HCT116 (cell line): ENCODE measurements around the gene THBS3. TPM values are rescaled to one million over a fixed set of nuclear protein-coding genes. Genes with fewer than 3 reads are reported as not detected.
A peak's percentile ranks its signal among the peaks of the same experiment; 100 is the strongest.
"Not testable (repeated sequence)": the region's sequence is repeated elsewhere in the genome, so short reads cannot be mapped to it uniquely, and the experiment has no call there.

Source experiments
- ATAC-seq: fragments of 200-7000 bp; cut with Tn5 transposase; 2 replicates; pipeline ENCODE4 v1.9.1; 2020; ENCODE audit warnings: mild to moderate bottlenecking, moderate library complexity
- BruUV-seq: library from RNA; stranded (reverse); fragments of 400-500 nt; replicated peaks from 2 replicates; lab custom pipeline; 2021; lab: Mats Ljungman, UMichigan
- CTCF ChIA-PET: fragments of 300-600 bp; sonication (Branson Sonifier 250); formaldehyde crosslinking; loops from one replicate; lab custom pipeline; 2021; ENCODE audit warnings: antibody characterized with exemption; lab: Charles Lee
- POLR2A ChIA-PET: fragments of 300-600, 350-600 bp; sonication (Branson Sonifier 250); formaldehyde crosslinking; loops from one replicate; lab custom pipeline; 2021; ENCODE audit warnings: antibody characterized with exemption; lab: Charles Lee
- RAD21 ChIA-PET, 2 experiments: fragments of 300-600 bp; sonication (Branson Sonifier 250); formaldehyde crosslinking; loops; one replicate each; lab custom pipeline; 2023; ENCODE audit warnings: low total read pairs in 2 of 2; ENCODE audit not compliant: uncharacterized antibody in 2 of 2, unreplicated experiment in 2 of 2, low non-redundant PET in 1 of 2; lab: Charles Lee
- DNase-seq: peaks from one replicate; pipeline ENCODE4 v3.0.0-alpha.2; 2010; ENCODE audit warnings: low read depth, low spot score
- H2AFZ ChIP-seq: fragments of 200-600 bp; shearing (Covaris generic), sonication (generic); 2 replicates; pipeline ENCODE4 v1.6.1; 2017; ENCODE audit warnings: low read depth, mixed run types, mixed read lengths, antibody characterized with exemption, low read length; ENCODE audit not compliant: poor library complexity, severe bottlenecking
- H3K27ac ChIP-seq: 2 replicates; pipeline ENCODE4 v1.5.1; 2012; ENCODE audit warnings: low read depth, low read length
- H3K27me3 ChIP-seq: fragments of 200-600 bp; sonication (generic); 2 replicates; pipeline ENCODE4 v1.6.1; 2016; ENCODE audit warnings: mixed run types, low read length, mixed read lengths; ENCODE audit not compliant: insufficient read depth
- H3K36me3 ChIP-seq, 2 experiments: fragments of 200-500 bp in 1 of 2; fragments of 200-600 bp in 1 of 2; sonication (Bioruptor generic) in 1 of 2; sonication (generic) in 1 of 2; 2 replicates each; pipeline versions ENCODE4 v1.5.1 to v1.6.1; 2014 to 2016; ENCODE audit warnings: low read length in 2 of 2, inconsistent platforms in 1 of 2, mixed read lengths in 1 of 2, mixed run types in 1 of 2; ENCODE audit not compliant: insufficient read depth in 2 of 2, control insufficient read depth in 1 of 2
- H3K4me1 ChIP-seq, 2 experiments: fragments of 200-600 bp in 1 of 2; sonication (generic) in 1 of 2; 2 replicates each; pipeline versions ENCODE4 v1.5.1 to v1.6.1; 2012 to 2017; ENCODE audit warnings: low read length in 2 of 2, inconsistent platforms in 1 of 2, mild to moderate bottlenecking in 1 of 2, mixed read lengths in 1 of 2, mixed run types in 1 of 2, moderate library complexity in 1 of 2; ENCODE audit not compliant: insufficient read depth in 2 of 2, control insufficient read depth in 1 of 2
- H3K4me2 ChIP-seq: fragments of 200-600 bp; sonication (generic); 2 replicates; pipeline ENCODE4 v1.6.1; 2017; ENCODE audit warnings: mixed run types, low read length, mixed read lengths
- H3K4me3 ChIP-seq, 2 experiments: fragments of 200-600 bp in 1 of 2; sonication (generic) in 1 of 2; replicated peaks in 1 of 2; 2 replicates each; pipeline ENCODE4 v1.5.1; 2011 to 2016; ENCODE audit warnings: low read length in 2 of 2, control low read depth in 1 of 2, low read depth in 1 of 2, mild to moderate bottlenecking in 1 of 2, mixed read lengths in 1 of 2, mixed run types in 1 of 2
- H3K79me2 ChIP-seq: fragments of 200-600 bp; sonication (generic); 2 replicates; pipeline ENCODE4 v1.6.1; 2017; ENCODE audit warnings: mild to moderate bottlenecking, mixed run types, low read length, moderate library complexity, mixed read lengths; ENCODE audit not compliant: insufficient read depth
- H3K9ac ChIP-seq: fragments of 200-600 bp; sonication (generic); 2 replicates; pipeline ENCODE4 v1.6.1; 2016; ENCODE audit warnings: low read length, mixed read lengths
- H3K9me2 ChIP-seq: fragments of 200-600 bp; sonication (generic), shearing (Covaris generic); 2 replicates; pipeline ENCODE4 v1.6.1; 2017; ENCODE audit warnings: mixed run types, mild to moderate bottlenecking, moderate library complexity; ENCODE audit not compliant: insufficient read depth
- H3K9me3 ChIP-seq, 2 experiments: fragments of 200-500 bp in 1 of 2; fragments of 200-600 bp in 1 of 2; sonication (Bioruptor generic) in 1 of 2; sonication (generic) in 1 of 2; 2 replicates each; pipeline ENCODE4 v1.6.1; 2014 to 2017; ENCODE audit warnings: low read length in 2 of 2, mixed read lengths in 2 of 2, inconsistent platforms in 1 of 2, low read depth in 1 of 2, mild to moderate bottlenecking in 1 of 2, mixed run types in 1 of 2, moderate library complexity in 1 of 2; ENCODE audit not compliant: control insufficient read depth in 1 of 2, insufficient read depth in 1 of 2
- H4K20me1 ChIP-seq: fragments of 200-600 bp; sonication (generic), shearing (Covaris generic); 2 replicates; pipeline ENCODE4 v1.6.1; 2017; ENCODE audit warnings: mixed run types, mild to moderate bottlenecking, moderate library complexity; ENCODE audit not compliant: insufficient read depth
- EZH2 ChIP-seq: fragments of 200-600 bp; sonication (generic); IDR thresholded peaks from 2 replicates; pipeline ENCODE4 v1.6.1; 2017; ENCODE audit warnings: antibody characterized with exemption, mixed run types
- JUND ChIP-seq: IDR thresholded peaks from 2 replicates; pipeline ENCODE4 v1.6.1; 2012
- SRF ChIP-seq: IDR thresholded peaks from 2 replicates; pipeline ENCODE4 v1.6.1; 2012; ENCODE audit warnings: low read depth
- ZBTB33 ChIP-seq: IDR thresholded peaks from 2 replicates; pipeline ENCODE4 v1.6.1; 2011; ENCODE audit warnings: mild to moderate bottlenecking, low read length, moderate library complexity; ENCODE audit not compliant: insufficient replicate concordance; ENCODE audit errors: extremely low read depth
- ZNF274 ChIP-seq: fragments of 200-500 bp; sonication (Bioruptor generic); IDR thresholded peaks from 2 replicates; pipeline ENCODE4 v1.6.1; 2014; ENCODE audit warnings: mild to moderate bottlenecking, low read depth, low read length, inconsistent platforms
- intact Hi-C: fragments of 100-400 bp; cut with micrococcal nuclease; formaldehyde crosslinking; loops from 2 replicates; pipeline ENCODE4 v1.10.0; 2022
- total RNA-seq: library from RNA; stranded (reverse); gene quantifications from one replicate; pipeline ENCODE4 v1.2.1, GENCODE V29; 2021; ENCODE audit not compliant: unreplicated experiment

Gene THBS3
- total RNA-seq, 1 experiment from 2014 or later = 15.9 TPM

GRCh38 chr1:155168456-155169210 lies 39.1 kb downstream of the THBS3 start (continued):
- TF ChIP-seq ZBTB33 = no peak
- TF ChIP-seq EZH2 = no peak
- no peak for TF ChIP-seq JUND
- no peak for TF ChIP-seq ZNF274
- no peak for TF ChIP-seq SRF

GRCh38 chr1:155168105-155168445 lies 39.6 kb downstream of the THBS3 start:
- H4K20me1 ChIP-seq, ATAC-seq, BruUV-seq, H3K9me2 ChIP-seq, H3K36me3 ChIP-seq, H3K9me3 ChIP-seq, DNase-seq, H3K27me3 ChIP-seq, H3K27ac ChIP-seq, H2AFZ ChIP-seq: not testable (repeated sequence)
- RAD21 ChIA-PET = interaction anchor here (0.7 to 1.7 kb wide), 8 partner anchors 31 to 83 kb away, joined by 3 to 35 read pairs (median 6); partner anchors contain the start of gene SLC50A1 (in 1 of the 2)
- Histone ChIP-seq H3K4me2 (peak overlapping the region; percentile 94), H3K79me2 (peaks cover 25% of the 10 kb centered on the region), H3K4me3 (peak overlapping the region in 1 of 2 experiments; percentile 59; a peak in 2 of 4 replicates), H3K9ac (0 out of 2 replicates have a peak overlapping the region, but pooled peaks have one; percentile 50), H3K4me1 (peaks cover 9 to 19% of the 10 kb centered on the region in 2 experiments; a peak in 2 of 4 replicates)
- CTCF ChIA-PET = interaction anchor here (0.6 to 3.1 kb wide), 21 partner anchors 9 to 123 kb away, joined by 3 to 163 read pairs (median 4); partner anchors contain the start of genes DPM3, EFNA3, EFNA4 and SLC50A1
- intact Hi-C loops = loop anchor here (5.0 kb wide), 1 partner anchor 56 kb away; no protein-coding TSS in a partner anchor
- POLR2A ChIA-PET = interaction anchor here (1.5 kb wide), 2 partner anchors 77 to 83 kb away, joined by 7 read pairs; no protein-coding TSS in a partner anchor
